NCI-H2227 (cell line): ENCODE data around the gene IL11.

Experiments used
- DNase-seq: peaks from one replicate; lab custom pipeline; 2025; ENCODE audit not compliant: unreplicated experiment; lab: John Stamatoyannopoulos, UW

IL11 gene

GRCh38 chr19:55373993-55374757, 3.9 kb upstream of the IL11 start:
- no peak for DNase-seq

- DNase-seq, result no peak
These were observed 3.2 kb upstream of the IL11 start for GRCh38 chr19:55373306-55373992.

- no peak for DNase-seq
These were observed 2.2 kb upstream of the IL11 start for GRCh38 chr19:55372316-55373081.

- DNase-seq, result peak; percentile 93
These were observed 484 bp downstream of the IL11 start for GRCh38 chr19:55369653-55370304.

- peak; percentile 75 for DNase-seq
These were observed 1.3 kb downstream of the IL11 start for GRCh38 chr19:55368701-55369563.

GRCh38 chr19:55368106-55368505, 2.2 kb downstream of the IL11 start:
- DNase-seq, result no peak

- no peak for DNase-seq
These were observed 3.5 kb downstream of the IL11 start for GRCh38 chr19:55366790-55367189.

- DNase-seq, result no peak
These were observed 4.3 kb downstream of the IL11 start for GRCh38 chr19:55365964-55366363.

- DNase-seq, result no peak
These were observed 5.0 kb downstream of the IL11 start for GRCh38 chr19:55365245-55365644.

- no peak for DNase-seq
These were observed 7.1 kb downstream of the IL11 start, which contains the start of gene GARIN5B for GRCh38 chr19:55362990-55363716. GARIN5B (minus strand) TSS chr19:55363260; CDS start chr19:55363066, 194 bp downstream.

GRCh38 chr19:55362174-55362989, 7.9 kb downstream of the IL11 start:
- DNase-seq, result no peak

GRCh38 chr19:55360902-55361301, 9.4 kb downstream of the IL11 start:
- no peak for DNase-seq

- DNase-seq, result no peak
These were observed 11.0 kb downstream of the IL11 start for GRCh38 chr19:55358943-55359908.

GRCh38 chr19:55358493-55358892, 11.8 kb downstream of the IL11 start:
- DNase-seq, result no peak

GRCh38 chr19:55355213-55355821, 14.9 kb downstream of the IL11 start:
- DNase-seq, result no peak

GRCh38 chr19:55354698-55355212, 15.5 kb downstream of the IL11 start, which contains the start of gene COX6B2:
COX6B2 (minus strand) TSS chr19:55354719; CDS start chr19:55354521, 198 bp downstream.
- no peak for DNase-seq
